ENCODE data around the gene SVEP1.
"Not testable (repeated sequence)": the region's sequence is repeated elsewhere in the genome, so short reads cannot be mapped to it uniquely, and the experiment has no call there.

SVEP1 gene

GRCh38 chr9:110358992-110359391 is 220.5 kb downstream of the SVEP1 start:
- DNase-seq (ENCODE audit: low spot score): not testable (repeated sequence)

GRCh38 chr9:110357505-110357904 is 222.0 kb downstream of the SVEP1 start:
- no peak for DNase-seq (ENCODE audit: low spot score)

GRCh38 chr9:110356639-110357395 is 222.7 kb downstream of the SVEP1 start:
- no peak for DNase-seq (ENCODE audit: low spot score)

- DNase-seq (ENCODE audit: low spot score): no peak
Measured at GRCh38 chr9:110355911-110356310, 223.6 kb downstream of the SVEP1 start.

GRCh38 chr9:110351009-110351467 is 228.5 kb downstream of the SVEP1 start:
- peak; percentile 68 for DNase-seq (ENCODE audit: low spot score)

- no peak for DNase-seq (ENCODE audit: low spot score)
Measured at GRCh38 chr9:110346325-110346724, 233.2 kb downstream of the SVEP1 start.

GRCh38 chr9:110344821-110345220 is 234.7 kb downstream of the SVEP1 start:
- DNase-seq (ENCODE audit: low spot score): no peak

GRCh38 chr9:110343551-110343950 is 236.0 kb downstream of the SVEP1 start:
- DNase-seq (ENCODE audit: low spot score): no peak

- no peak for DNase-seq (ENCODE audit: low spot score)
Measured at GRCh38 chr9:110340306-110340705, 239.2 kb downstream of the SVEP1 start.

- DNase-seq (ENCODE audit: low spot score): no peak
Measured at GRCh38 chr9:110338143-110338542, 241.4 kb downstream of the SVEP1 start.

- no peak for DNase-seq (ENCODE audit: low spot score)
Measured at GRCh38 chr9:110337727-110338126, 241.8 kb downstream of the SVEP1 start, which contains the start of gene TXNDC8. TSS of gene TXNDC8 (minus strand) at chr9:110337863.

- DNase-seq (ENCODE audit: low spot score): no peak
Measured at GRCh38 chr9:110336363-110336762, 243.2 kb downstream of the SVEP1 start.

GRCh38 chr9:110334871-110335270 is 244.7 kb downstream of the SVEP1 start:
- no peak for DNase-seq (ENCODE audit: low spot score)

GRCh38 chr9:110334183-110334582 is 245.4 kb downstream of the SVEP1 start:
- no peak for DNase-seq (ENCODE audit: low spot score)

- no peak for DNase-seq (ENCODE audit: low spot score)
Measured at GRCh38 chr9:110332766-110333165, 246.8 kb downstream of the SVEP1 start.

- DNase-seq (ENCODE audit: low spot score): no peak
Measured at GRCh38 chr9:110330484-110331105, 248.9 kb downstream of the SVEP1 start.

GRCh38 chr9:110329639-110330230 is 249.8 kb downstream of the SVEP1 start:
- DNase-seq (ENCODE audit: low spot score): no peak

- no peak for DNase-seq (ENCODE audit: low spot score)
Measured at GRCh38 chr9:110328763-110329162, 250.8 kb downstream of the SVEP1 start.

GRCh38 chr9:110327716-110328115 is 251.8 kb downstream of the SVEP1 start:
- DNase-seq (ENCODE audit: low spot score): no peak

- no peak for DNase-seq (ENCODE audit: low spot score)
Measured at GRCh38 chr9:110323818-110324217, 255.7 kb downstream of the SVEP1 start.

GRCh38 chr9:110320651-110321445 is 258.7 kb downstream of the SVEP1 start:
- DNase-seq (ENCODE audit: low spot score): no peak

- DNase-seq (ENCODE audit: low spot score): no peak
Measured at GRCh38 chr9:110319781-110320492, 259.6 kb downstream of the SVEP1 start.

All from hepatic stellate cell (primary cell).